NCI-H446 treated with DMSO at 0.1 percent for 48 hours (cell line): Measurements from ENCODE around the gene ZCCHC24.

Experiments used
- DNase-seq: peaks from one replicate; lab custom pipeline; 2025; lab: John Stamatoyannopoulos, UW

ZCCHC24 gene

GRCh38 chr10:79382491-79382941, 62.9 kb downstream of the ZCCHC24 start:
- DNase-seq = no peak

GRCh38 chr10:79381804-79382221, 63.6 kb downstream of the ZCCHC24 start:
- DNase-seq = no peak

GRCh38 chr10:79380946-79381721, 64.3 kb downstream of the ZCCHC24 start:
- DNase-seq = no peak

- no peak for DNase-seq
Observed at GRCh38 chr10:79380125-79380945, 65.1 kb downstream of the ZCCHC24 start.

GRCh38 chr10:79379512-79380124, 65.8 kb downstream of the ZCCHC24 start:
- DNase-seq = no peak

GRCh38 chr10:79378647-79379511, 66.5 kb downstream of the ZCCHC24 start:
- DNase-seq = no peak

- DNase-seq = no peak
Observed at GRCh38 chr10:79378383-79378646, 67.1 kb downstream of the ZCCHC24 start.

GRCh38 chr10:79377557-79378382, 67.7 kb downstream of the ZCCHC24 start:
- no peak for DNase-seq

GRCh38 chr10:79376751-79377556, 68.5 kb downstream of the ZCCHC24 start:
- DNase-seq = no peak

GRCh38 chr10:79376078-79376628, 69.3 kb downstream of the ZCCHC24 start:
- no peak for DNase-seq

- DNase-seq = no peak
Observed at GRCh38 chr10:79375321-79376077, 69.9 kb downstream of the ZCCHC24 start.

- DNase-seq = no peak
Observed at GRCh38 chr10:79374312-79375191, 70.9 kb downstream of the ZCCHC24 start.

- DNase-seq = no peak
Observed at GRCh38 chr10:79372871-79373270, 72.6 kb downstream of the ZCCHC24 start.

- no peak for DNase-seq
Observed at GRCh38 chr10:79367426-79368189, 77.8 kb downstream of the ZCCHC24 start.

GRCh38 chr10:79361726-79362397, 83.6 kb downstream of the ZCCHC24 start:
- no peak for DNase-seq

- DNase-seq = no peak
Observed at GRCh38 chr10:79360499-79361342, 84.7 kb downstream of the ZCCHC24 start.
